Left lung (tissue), 10 donors: ENCODE data around the gene SCD. TPM values are rescaled to one million over a fixed set of nuclear protein-coding genes. Genes with fewer than 3 reads are reported as not detected.
A peak's percentile ranks its signal among the peaks of the same experiment; 100 is the strongest.

Experiments
- ATAC-seq: fragments of 200-7000 bp; cut with Tn5 transposase; one replicate; pipeline ENCODE4 v1.9.1; 2020; ENCODE audit warnings: moderate library complexity
- DNase-seq, 4 donors: peaks; one replicate each; pipeline ENCODE4 v3.0.0-alpha.2; 2013 to 2020
- H3K27ac ChIP-seq, 2 donors: fragments of 200-600 bp; sonication (generic) in 1 of 2; one replicate each; pipeline versions ENCODE4 v1.5.0 to v1.8.0; 2020 to 2021
- H3K27me3 ChIP-seq, 2 donors: fragments of 200-600 bp; sonication (generic) in 1 of 2; one replicate each; pipeline versions ENCODE4 v1.5.0 to v1.8.0; 2020 to 2021
- H3K36me3 ChIP-seq, 2 donors: fragments of 200-600 bp; sonication (generic) in 1 of 2; one replicate each; pipeline versions ENCODE4 v1.5.0 to v1.8.0; 2020 to 2021
- H3K4me1 ChIP-seq, 2 donors: fragments of 200-600 bp; one replicate each; pipeline ENCODE4 v1.8.0; 2021
- H3K4me3 ChIP-seq, 2 donors: fragments of 200-600 bp; sonication (generic) in 1 of 2; one replicate each; pipeline versions ENCODE4 v1.5.0 to v1.8.0; 2020 to 2021; ENCODE audit warnings: mild to moderate bottlenecking in 1 of 2
- H3K9me3 ChIP-seq, 2 donors: fragments of 200-600 bp; sonication (generic) in 1 of 2; one replicate each; pipeline versions ENCODE4 v1.5.0 to v1.8.0; 2020 to 2021
- intact Hi-C, 2 donors: fragments of 100-400 bp; cut with DNase I; formaldehyde crosslinking; loops; one replicate each; pipeline versions ENCODE4 v1.11.2 to v1.14.2; 2022
- polyA plus RNA-seq, 6 donors: library from polyadenylated mRNA; unstranded; fragments of 120-200 nt; gene quantifications; one replicate each; pipeline ENCODE4 v1.2.1, GENCODE V29; 2013; ENCODE audit not compliant: insufficient read length in 6 of 6
- total RNA-seq, 2 donors: library from RNA; stranded (reverse); fragmentation: NEBNext Ultra II Directional; extraction: Animal tissue kit (Norgen Biotek cat#: 25700); gene quantifications; one replicate each; pipeline ENCODE4 v1.2.1, GENCODE V29; 2021
- TF ChIP-seq, protein P1 (sequence below), 2 donors: fragments of 200-600 bp; sonication (generic) in 1 of 2; IDR thresholded peaks; one replicate each; pipeline versions ENCODE4 v1.5.0 to v1.8.0; 2021; ENCODE audit warnings: antibody characterized with exemption in 2 of 2
- donor health status: DM: no; HTN: yes; CAD: no.
- donor health status: DM: no; HTN: no; CAD: no.

Gene SCD
- total and polyA plus RNA-seq, 8 donors = 17.3 to 529 (median 30.2) TPM

DNA sequence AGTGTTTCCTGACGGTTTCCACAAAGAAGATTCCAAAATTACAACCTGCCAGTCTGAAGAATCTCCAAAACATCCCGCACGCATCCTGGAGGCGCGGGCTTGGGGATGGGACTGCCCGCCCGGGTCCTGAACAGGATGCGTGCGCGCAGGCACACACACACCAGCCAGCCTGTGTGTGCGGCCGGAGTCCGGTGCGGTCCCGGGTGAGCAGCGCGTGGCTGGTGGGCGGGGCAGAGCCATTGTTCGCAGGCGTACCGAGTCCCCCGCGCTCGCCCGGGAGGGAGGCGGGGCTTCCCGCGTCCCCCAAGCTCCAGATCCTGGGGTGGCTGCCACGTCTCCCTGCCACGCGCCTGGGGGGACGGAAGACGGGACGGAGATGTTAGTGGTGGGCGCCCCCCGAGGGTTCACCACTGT, 675 bp upstream of the SCD start:
- peak overlapping the region; percentile 54 to 82 for H3K4me3 ChIP-seq
- intact Hi-C loops = loop anchor here in 1 of 2 donors (10.0 kb wide), 1 partner anchor 88 kb away; no protein-coding TSS in a partner anchor
- TF ChIP-seq, protein P1, sequence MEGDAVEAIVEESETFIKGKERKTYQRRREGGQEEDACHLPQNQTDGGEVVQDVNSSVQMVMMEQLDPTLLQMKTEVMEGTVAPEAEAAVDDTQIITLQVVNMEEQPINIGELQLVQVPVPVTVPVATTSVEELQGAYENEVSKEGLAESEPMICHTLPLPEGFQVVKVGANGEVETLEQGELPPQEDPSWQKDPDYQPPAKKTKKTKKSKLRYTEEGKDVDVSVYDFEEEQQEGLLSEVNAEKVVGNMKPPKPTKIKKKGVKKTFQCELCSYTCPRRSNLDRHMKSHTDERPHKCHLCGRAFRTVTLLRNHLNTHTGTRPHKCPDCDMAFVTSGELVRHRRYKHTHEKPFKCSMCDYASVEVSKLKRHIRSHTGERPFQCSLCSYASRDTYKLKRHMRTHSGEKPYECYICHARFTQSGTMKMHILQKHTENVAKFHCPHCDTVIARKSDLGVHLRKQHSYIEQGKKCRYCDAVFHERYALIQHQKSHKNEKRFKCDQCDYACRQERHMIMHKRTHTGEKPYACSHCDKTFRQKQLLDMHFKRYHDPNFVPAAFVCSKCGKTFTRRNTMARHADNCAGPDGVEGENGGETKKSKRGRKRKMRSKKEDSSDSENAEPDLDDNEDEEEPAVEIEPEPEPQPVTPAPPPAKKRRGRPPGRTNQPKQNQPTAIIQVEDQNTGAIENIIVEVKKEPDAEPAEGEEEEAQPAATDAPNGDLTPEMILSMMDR (IDR thresholded peaks at IDR 0.05) = no peak

DNA sequence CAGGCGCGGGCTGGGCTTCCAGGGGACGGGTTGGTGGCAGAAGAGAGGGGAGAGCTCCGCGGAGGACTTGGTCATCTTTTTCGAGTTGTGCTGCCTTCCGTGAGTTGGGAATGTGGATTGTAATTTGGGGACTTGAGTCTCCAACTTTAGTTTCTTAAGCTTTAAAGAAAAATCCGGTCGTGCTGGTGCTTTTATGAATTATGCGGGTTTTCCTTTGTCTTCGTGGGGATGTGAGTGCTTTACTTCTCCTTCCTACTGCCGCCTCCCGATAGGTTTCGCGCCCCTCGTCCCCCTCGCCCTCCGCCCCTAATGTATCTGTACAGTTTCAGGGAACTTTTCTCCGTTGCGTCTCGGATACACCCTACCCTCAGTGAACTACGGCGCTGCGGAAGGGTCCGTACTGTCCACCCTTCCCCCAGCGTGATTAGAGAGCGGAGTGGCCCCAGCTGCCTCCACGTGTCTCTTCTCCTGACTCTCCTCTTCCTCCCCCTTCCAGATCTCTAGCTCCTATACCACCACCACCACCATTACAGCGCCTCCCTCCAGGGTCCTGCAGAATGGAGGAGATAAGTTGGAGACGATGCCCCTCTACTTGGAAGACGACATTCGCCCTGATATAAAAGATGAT, 649 bp downstream of the SCD start:
- ATAC-seq = peak; percentile 11
- Histone ChIP-seq H3K36me3 (peaks cover 0 to 40% of the 10 kb centered on the region in 2 donors), H3K27ac (peak overlapping the region; percentile 71 to 78), H3K27me3 (peaks cover 0 to 9% of the 10 kb centered on the region in 2 donors), H3K4me1 (peaks cover 0 to 51% of the 10 kb centered on the region in 2 donors), H3K4me3 (peak overlapping the region; percentile 54 to 82), H3K9me3 (no peaks in the 10 kb centered on the region)
- TF ChIP-seq, protein P1 (IDR thresholded peaks at IDR 0.05) = no peak
- intact Hi-C loops = loop anchor here in 1 of 2 donors (10.0 kb wide), 1 partner anchor 87 kb away; no protein-coding TSS in a partner anchor
- DNase-seq = no peak

More for the DNA sequence above, 675 bp upstream of the SCD start:
- peaks cover 0 to 27% of the 10 kb centered on the region in 2 donors for H3K36me3 ChIP-seq
- peaks cover 0 to 9% of the 10 kb centered on the region in 2 donors for H3K27me3 ChIP-seq
- peak in 3 of 4 donors; percentile 55 to 95 (median 83) for DNase-seq
- peak; percentile 78 for ATAC-seq
- no peaks in the 10 kb centered on the region for H3K9me3 ChIP-seq
- peaks cover 0 to 42% of the 10 kb centered on the region in 2 donors for H3K4me1 ChIP-seq
- peak overlapping the region; percentile 71 to 78 for H3K27ac ChIP-seq

DNA sequence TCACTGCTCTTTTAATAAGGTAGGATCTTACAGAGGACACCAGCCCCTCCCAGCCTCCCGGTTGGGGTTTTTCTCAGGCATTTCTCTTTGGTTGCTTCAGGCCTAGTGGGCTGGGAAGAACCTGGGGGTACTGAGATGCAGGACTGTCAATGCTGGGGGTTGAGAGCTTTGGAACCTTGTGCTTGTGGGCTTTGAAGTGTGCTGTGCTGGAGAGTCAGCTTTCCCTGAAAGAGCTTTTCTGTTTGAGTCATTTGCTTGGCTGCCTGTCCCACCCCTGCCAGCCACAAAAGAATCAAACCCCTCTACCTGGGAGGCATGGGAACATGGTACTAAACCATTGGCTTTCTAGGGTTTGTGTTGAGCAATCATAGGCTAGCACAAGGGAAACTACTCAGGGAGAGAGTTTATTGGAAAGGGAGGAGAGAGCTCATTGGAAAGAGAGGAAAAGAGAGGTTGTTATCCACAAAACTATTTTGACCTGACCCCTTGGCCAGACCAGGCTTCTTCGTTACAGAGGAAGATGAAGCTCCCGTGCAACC, 1.4 kb downstream of the SCD start:
- H3K4me3 ChIP-seq = peak overlapping the region; percentile 54 to 82
- intact Hi-C loops = loop anchor here in 1 of 2 donors (10.0 kb wide), 1 partner anchor 86 kb away; no protein-coding TSS in a partner anchor
- H3K27ac ChIP-seq = peak overlapping the region in 1 of 2 donors; percentile 7
- peaks cover 0 to 9% of the 10 kb centered on the region in 2 donors for H3K27me3 ChIP-seq
- no peak for ATAC-seq
- H3K36me3 ChIP-seq = peaks cover 0 to 48% of the 10 kb centered on the region in 2 donors
- no peaks in the 10 kb centered on the region for H3K9me3 ChIP-seq
- no peak for DNase-seq
- H3K4me1 ChIP-seq = peaks cover 0 to 51% of the 10 kb centered on the region in 2 donors
- TF ChIP-seq, protein P1 (IDR thresholded peaks at IDR 0.05) = no peak

DNA sequence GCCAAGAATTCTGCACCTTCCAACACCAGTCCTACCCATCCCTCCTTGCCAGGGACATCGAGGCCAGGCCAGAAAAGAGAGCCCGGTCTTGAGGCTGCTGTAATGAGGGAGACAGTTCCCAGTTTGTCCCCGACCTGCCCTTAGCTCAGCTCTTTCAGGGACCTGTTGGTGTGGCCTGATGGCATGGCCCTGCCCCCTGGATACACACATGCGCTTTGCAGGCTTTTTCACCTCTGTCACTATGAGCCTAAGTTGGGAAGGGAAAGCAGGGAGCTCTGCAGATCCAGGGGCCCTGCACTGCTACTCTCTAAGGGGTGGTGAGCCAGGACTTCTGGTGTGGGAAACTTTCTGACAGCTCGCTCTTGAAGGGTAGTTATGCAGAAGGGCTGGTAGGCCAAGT, 2.1 kb downstream of the SCD start:
- Histone ChIP-seq H3K9me3 (no peaks in the 10 kb centered on the region), H3K27me3 (peaks cover 0 to 9% of the 10 kb centered on the region in 2 donors), H3K36me3 (peaks cover 0 to 54% of the 10 kb centered on the region in 2 donors), H3K4me3 (peak overlapping the region in 1 of 2 donors; percentile 82), H3K4me1 (peaks cover 0 to 51% of the 10 kb centered on the region in 2 donors), H3K27ac (no peak overlapping the region)
- ATAC-seq (no peak), DNase-seq (no peak)
- TF ChIP-seq, protein P1 (IDR thresholded peaks at IDR 0.05) = no peak
- intact Hi-C loops = loop anchor here in 1 of 2 donors (10.0 kb wide), 1 partner anchor 86 kb away; no protein-coding TSS in a partner anchor

DNA sequence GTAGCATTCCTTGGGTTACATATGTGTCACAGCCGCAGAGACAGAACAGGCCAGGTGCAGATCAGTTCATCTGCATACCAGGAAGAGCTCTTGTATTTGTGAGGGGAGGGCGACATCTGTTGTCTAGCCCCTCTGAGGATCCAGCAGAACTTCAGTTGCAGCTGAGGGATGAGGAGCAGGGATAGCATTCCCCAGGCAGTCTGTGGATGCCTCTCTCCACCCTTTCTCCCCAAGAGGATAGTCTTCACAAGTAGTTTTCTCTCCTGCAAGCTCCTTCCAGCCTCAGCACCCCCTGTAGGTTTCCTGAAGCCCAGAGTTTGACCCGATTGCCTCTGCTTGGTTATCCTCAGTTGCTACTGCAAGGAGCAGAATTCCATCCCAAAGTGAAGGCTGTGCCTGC, 2.6 kb downstream of the SCD start:
- TF ChIP-seq, protein P1 (IDR thresholded peaks at IDR 0.05) = no peak
- H3K9me3 ChIP-seq = no peaks in the 10 kb centered on the region
- DNase-seq (no peak), ATAC-seq (no peak)
- peaks cover 0 to 51% of the 10 kb centered on the region in 2 donors for H3K4me1 ChIP-seq
- H3K36me3 ChIP-seq = peaks cover 0 to 60% of the 10 kb centered on the region in 2 donors
- intact Hi-C loops = loop anchor here in 1 of 2 donors (10.0 kb wide), 1 partner anchor 85 kb away; no protein-coding TSS in a partner anchor
- H3K4me3 ChIP-seq = peak overlapping the region in 1 of 2 donors; percentile 82
- peaks cover 0 to 9% of the 10 kb centered on the region in 2 donors for H3K27me3 ChIP-seq
- H3K27ac ChIP-seq = no peak overlapping the region
